Activated CD8-positive, alpha-beta memory T cell treated with anti-CD3 and anti-CD28 coated beads for 24 hours (primary cell): Measurements from ENCODE around the gene MICAL2.

Experiments used
- DNase-seq: peaks from one replicate; pipeline ENCODE4 v3.0.0-alpha.2; 2020

The MICAL2 gene

GRCh38 chr11:12235553-12235946 lies 125.2 kb downstream of the MICAL2 start:
- DNase-seq: no peak

GRCh38 chr11:12235947-12236743 lies 125.8 kb downstream of the MICAL2 start:
- peak; percentile 80 for DNase-seq

- DNase-seq: no peak
Observed at GRCh38 chr11:12236744-12237101, 126.3 kb downstream of the MICAL2 start.

GRCh38 chr11:12237381-12237784 lies 127.0 kb downstream of the MICAL2 start:
- DNase-seq: no peak

GRCh38 chr11:12238420-12238819 lies 128.0 kb downstream of the MICAL2 start:
- no peak for DNase-seq

GRCh38 chr11:12239396-12239795 lies 129.0 kb downstream of the MICAL2 start:
- DNase-seq: no peak

- no peak for DNase-seq
Observed at GRCh38 chr11:12239804-12240371, 129.5 kb downstream of the MICAL2 start.

- no peak for DNase-seq
Observed at GRCh38 chr11:12240677-12241076, 130.3 kb downstream of the MICAL2 start.

GRCh38 chr11:12241401-12241800 lies 131.0 kb downstream of the MICAL2 start:
- DNase-seq: no peak

- DNase-seq: peak; percentile 70
Observed at GRCh38 chr11:12241971-12242672, 131.7 kb downstream of the MICAL2 start.

GRCh38 chr11:12242966-12243365 lies 132.6 kb downstream of the MICAL2 start:
- DNase-seq: no peak

GRCh38 chr11:12243486-12243885 lies 133.1 kb downstream of the MICAL2 start:
- no peak for DNase-seq

GRCh38 chr11:12243911-12244550 lies 133.6 kb downstream of the MICAL2 start:
- no peak for DNase-seq

GRCh38 chr11:12245091-12245490 lies 134.7 kb downstream of the MICAL2 start:
- DNase-seq: no peak

- no peak for DNase-seq
Observed at GRCh38 chr11:12245549-12246016, 135.2 kb downstream of the MICAL2 start.

- DNase-seq: no peak
Observed at GRCh38 chr11:12246147-12246546, 135.8 kb downstream of the MICAL2 start.

GRCh38 chr11:12246989-12247388 lies 136.6 kb downstream of the MICAL2 start:
- no peak for DNase-seq

GRCh38 chr11:12247543-12248254 lies 137.3 kb downstream of the MICAL2 start:
- no peak for DNase-seq

- DNase-seq: no peak
Observed at GRCh38 chr11:12248330-12248729, 137.9 kb downstream of the MICAL2 start.

- DNase-seq: no peak
Observed at GRCh38 chr11:12249590-12250260, 139.3 kb downstream of the MICAL2 start.

GRCh38 chr11:12251666-12252560 lies 141.5 kb downstream of the MICAL2 start:
- DNase-seq: no peak
